GM10248 (cell line): ENCODE results near the gene EPC1.

Experiments used
- CTCF ChIA-PET: fragments of 300-600 bp; sonication (Branson Sonifier 250); formaldehyde crosslinking; extraction: SDS; loops from one replicate; lab custom pipeline; 2021; ENCODE audit warnings: antibody characterized with exemption; lab: Yijun Ruan, JAX
- POLR2A ChIA-PET: fragments of 350-650 bp; sonication (Branson Sonifier 250); formaldehyde crosslinking; extraction: SDS; loops from one replicate; lab custom pipeline; 2020; ENCODE audit warnings: antibody characterized with exemption; lab: Yijun Ruan, JAX
- DNase-seq: peaks from one replicate; pipeline ENCODE4 v3.0.0; 2012; ENCODE audit errors: extremely low spot score
- TF ChIP-seq, protein P1 (sequence below): IDR thresholded peaks from 2 replicates; pipeline ENCODE4 v1.5.1; 2012; ENCODE audit warnings: mild to moderate bottlenecking, low read depth; ENCODE audit errors: extremely low read depth, missing control alignments, control extremely low read depth

Gene EPC1

DNA sequence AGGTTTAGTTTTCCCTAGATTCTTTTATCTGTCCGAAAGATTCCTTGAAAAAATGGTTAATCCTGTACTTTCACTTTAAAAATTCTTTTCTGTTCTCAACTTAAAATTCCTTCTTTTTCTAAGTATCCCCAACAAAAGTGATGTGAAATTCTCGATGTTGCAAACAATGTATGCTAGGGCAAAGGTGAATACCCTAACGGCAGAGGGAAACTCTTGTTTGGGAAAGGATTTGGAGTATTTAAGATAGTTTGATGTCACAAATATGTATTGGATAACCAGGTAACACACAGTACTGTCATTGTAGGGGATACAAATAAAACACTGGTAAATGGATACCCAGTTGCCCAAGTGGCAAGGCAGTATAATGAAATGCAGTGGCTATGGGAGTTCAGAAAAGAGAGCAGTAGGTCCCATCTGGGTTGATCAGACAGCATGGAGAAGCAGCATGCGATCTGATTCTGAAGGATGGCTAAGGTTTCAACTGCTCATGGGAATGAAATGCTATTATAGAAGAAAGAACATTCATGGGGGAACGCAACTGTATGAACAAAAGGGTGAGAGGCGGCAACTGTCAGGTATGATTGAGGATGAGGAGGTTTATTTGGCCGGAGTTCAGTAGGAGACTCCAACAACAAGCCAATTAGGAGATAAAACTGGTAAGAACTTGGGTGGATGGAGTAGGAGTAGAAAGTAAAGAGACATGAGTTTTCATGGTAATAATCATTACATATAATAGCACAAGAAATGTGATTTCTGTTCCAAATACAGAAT, 3.2 kb upstream of the EPC1 start:
- DNase-seq, result no peak
- TF ChIP-seq, protein P1, sequence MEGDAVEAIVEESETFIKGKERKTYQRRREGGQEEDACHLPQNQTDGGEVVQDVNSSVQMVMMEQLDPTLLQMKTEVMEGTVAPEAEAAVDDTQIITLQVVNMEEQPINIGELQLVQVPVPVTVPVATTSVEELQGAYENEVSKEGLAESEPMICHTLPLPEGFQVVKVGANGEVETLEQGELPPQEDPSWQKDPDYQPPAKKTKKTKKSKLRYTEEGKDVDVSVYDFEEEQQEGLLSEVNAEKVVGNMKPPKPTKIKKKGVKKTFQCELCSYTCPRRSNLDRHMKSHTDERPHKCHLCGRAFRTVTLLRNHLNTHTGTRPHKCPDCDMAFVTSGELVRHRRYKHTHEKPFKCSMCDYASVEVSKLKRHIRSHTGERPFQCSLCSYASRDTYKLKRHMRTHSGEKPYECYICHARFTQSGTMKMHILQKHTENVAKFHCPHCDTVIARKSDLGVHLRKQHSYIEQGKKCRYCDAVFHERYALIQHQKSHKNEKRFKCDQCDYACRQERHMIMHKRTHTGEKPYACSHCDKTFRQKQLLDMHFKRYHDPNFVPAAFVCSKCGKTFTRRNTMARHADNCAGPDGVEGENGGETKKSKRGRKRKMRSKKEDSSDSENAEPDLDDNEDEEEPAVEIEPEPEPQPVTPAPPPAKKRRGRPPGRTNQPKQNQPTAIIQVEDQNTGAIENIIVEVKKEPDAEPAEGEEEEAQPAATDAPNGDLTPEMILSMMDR, result no peak
- CTCF ChIA-PET, result interaction anchor here (1.2 to 1.4 kb wide), 2 partner anchors 11 to 12 kb away, joined by 3 to 4 read pairs; no protein-coding TSS in a partner anchor
- POLR2A ChIA-PET, result no interaction called here

DNA sequence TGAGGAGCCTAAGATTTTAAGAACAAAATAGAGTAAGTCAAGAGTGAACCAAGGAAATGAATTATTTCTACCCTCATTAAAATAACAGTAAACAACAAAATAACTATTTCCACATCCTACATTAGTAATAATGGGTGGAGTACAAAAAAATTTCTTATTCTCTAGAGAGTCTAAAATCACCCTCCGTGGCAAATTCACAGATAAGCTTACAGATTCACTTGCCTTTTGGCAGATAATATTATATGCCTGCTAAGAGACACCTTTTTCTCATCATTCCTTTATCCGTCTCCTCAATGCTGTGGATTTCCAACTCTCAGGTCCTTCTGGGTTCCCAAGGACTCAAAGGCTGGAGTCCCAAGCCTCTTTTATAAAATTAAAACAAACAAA, 2.2 kb upstream of the EPC1 start:
- POLR2A ChIA-PET, result no interaction called here
- TF ChIP-seq, protein P1, result no peak
- CTCF ChIA-PET, result interaction anchor here (1.6 kb wide), 3 partner anchors 10 to 159 kb away, joined by 4 to 7 read pairs (median 5); no protein-coding TSS in a partner anchor

DNA sequence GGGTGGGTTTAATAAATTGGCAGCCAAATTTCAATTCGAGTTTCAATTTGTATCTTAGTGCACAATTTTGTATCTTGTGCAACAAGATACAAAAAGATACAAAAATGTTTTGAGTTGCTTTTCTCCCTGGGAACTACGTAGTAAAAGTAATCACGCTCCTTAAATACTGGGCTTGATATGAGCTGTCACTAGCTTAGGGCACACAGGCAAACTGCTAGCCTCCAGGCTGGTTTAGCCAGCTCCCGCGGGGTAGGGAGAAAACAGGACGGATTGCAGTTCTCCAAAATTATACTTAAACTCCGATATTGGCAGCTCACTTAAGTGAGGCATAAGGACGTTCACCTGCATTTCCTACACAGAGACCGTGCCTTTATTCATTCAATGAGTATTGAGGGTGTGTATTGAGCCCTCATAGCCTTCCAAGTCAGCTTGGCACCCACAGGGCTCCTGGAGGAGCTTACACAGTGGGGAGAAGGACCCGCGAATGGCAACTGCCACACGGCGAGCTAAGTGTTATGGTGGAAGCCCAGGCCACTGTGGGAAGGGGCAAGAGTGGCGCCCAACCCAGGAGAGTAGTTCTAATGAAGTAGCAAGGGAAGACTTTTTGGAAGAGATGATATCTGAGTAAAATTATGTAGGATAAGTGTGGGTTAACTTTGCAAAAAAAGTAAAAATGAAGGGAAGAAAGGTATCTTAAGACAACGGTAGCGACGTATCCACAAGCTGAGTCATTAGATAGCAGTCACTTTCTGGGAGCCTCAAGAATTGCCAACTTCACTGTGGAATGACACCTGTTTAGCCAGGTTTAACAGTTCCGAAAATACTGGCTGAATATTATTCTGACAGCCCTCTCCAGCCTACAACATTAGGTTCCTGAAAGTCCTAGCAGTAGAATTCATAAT, 1.6 kb upstream of the EPC1 start:
- TF ChIP-seq, protein P1, result no peak
- ChIA-PET CTCF (interaction anchor here (1.2 to 1.8 kb wide), 7 partner anchors 11 to 158 kb away, joined by 3 to 14 read pairs (median 5); no protein-coding TSS in a partner anchor), POLR2A (no interaction called here)
- DNase-seq, result no peak

More for the DNA sequence above, 2.2 kb upstream of the EPC1 start:
- DNase-seq, result no peak

DNA sequence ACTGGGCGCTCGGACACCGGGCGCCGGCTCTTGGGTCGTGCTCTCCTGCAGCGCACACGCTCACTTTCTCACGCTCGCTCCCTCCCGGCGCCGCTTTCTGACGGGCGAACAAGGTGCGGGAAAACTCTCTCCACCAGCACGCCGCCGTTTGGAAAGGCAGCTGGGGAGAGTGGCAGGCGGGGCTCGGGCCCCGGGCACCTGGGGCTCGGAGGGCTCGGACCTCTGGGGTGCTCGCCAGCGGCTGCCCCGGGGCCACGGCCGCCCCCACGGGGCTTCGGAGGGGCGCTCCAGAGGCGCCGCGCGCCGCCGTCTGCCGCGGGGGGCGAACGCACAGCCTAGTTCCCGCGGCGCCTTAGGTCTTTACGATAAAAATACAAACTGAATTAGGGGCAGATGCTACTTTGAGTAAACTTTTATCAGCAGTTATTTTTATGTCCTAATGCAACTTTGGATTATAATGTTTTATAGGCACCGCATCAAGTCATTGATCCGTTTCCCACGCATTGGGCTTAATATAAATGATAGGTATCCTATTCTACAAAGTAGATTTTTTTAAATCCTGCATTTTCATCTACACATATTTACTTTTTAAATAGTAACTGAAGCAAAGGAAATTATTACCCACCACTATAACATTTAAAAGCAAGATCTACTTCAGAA, 535 bp upstream of the EPC1 start:
- CTCF ChIA-PET, result interaction anchor here (1.2 to 1.8 kb wide), 5 partner anchors 10 to 92 kb away, joined by 3 to 14 read pairs (median 7); no protein-coding TSS in a partner anchor
- POLR2A ChIA-PET, result no interaction called here
- TF ChIP-seq, protein P1, result no peak
- no peak for DNase-seq

DNA sequence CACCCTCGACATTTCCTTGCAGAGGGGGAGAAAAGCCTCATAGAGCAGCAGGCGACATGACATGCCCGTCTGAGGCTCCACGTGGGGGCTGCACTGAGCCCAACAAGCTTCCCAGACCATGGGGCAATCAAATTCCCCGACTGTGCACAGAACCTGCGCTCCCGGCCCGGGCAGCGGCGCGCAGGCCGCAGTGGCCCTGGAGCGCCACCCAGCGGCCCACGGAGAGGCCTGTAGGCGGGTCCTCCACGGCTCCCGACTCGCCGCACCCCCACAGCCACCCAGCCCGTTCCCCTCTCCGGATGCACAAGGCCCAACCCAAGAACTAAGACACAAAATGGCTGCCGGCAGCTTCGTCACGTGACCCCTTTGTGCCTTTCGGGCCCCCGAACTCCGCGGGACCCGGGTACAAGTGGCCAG, 816 bp downstream of the EPC1 start:
- TF ChIP-seq, protein P1, result peak; percentile 86
- ChIA-PET CTCF (interaction anchor here (0.6 to 2.7 kb wide), 30 partner anchors 9 to 296 kb away, joined by 3 to 21 read pairs (median 4); no protein-coding TSS in a partner anchor), POLR2A (interaction anchor here (1.0 to 2.3 kb wide), 3 partner anchors 8 to 28 kb away, joined by 4 to 7 read pairs (median 5); no protein-coding TSS in a partner anchor)
- DNase-seq, result peak; percentile 94
